A673 (cell line): ENCODE results near the gene DVL1. TPM values are rescaled to one million over a fixed set of nuclear protein-coding genes. Genes with fewer than 3 reads are reported as not detected.

ENCODE experiments used
- BruUV-seq: library from RNA; stranded (reverse); fragments of 400-500 nt; replicated peaks from 2 replicates; lab custom pipeline; 2021; lab: Mats Ljungman, UMichigan
- CTCF ChIA-PET: fragments of 300-600 bp; sonication (Branson Sonifier 250); formaldehyde crosslinking; loops from one replicate; lab custom pipeline; 2022; ENCODE audit warnings: antibody characterized with exemption; lab: Charles Lee
- POLR2A ChIA-PET: fragments of 300-600 bp; sonication (Branson Sonifier 250); formaldehyde crosslinking; loops from one replicate; lab custom pipeline; 2022; ENCODE audit warnings: antibody characterized with exemption; ENCODE audit not compliant: low non-redundant PET; lab: Charles Lee
- DNase-seq: peaks from one replicate; pipeline ENCODE4 v3.0.0-alpha.2; 2015; ENCODE audit warnings: low spot score
- H3K27ac ChIP-seq: fragments of 200-600 bp; sonication (generic); 2 replicates; pipeline ENCODE4 v1.5.1; 2016; ENCODE audit warnings: mixed run types, low read depth, mild to moderate bottlenecking, mixed read lengths, antibody characterized with exemption, low read length; ENCODE audit not compliant: poor library complexity, severe bottlenecking
- H3K27me3 ChIP-seq: fragments of 200-600 bp; sonication (generic); replicated peaks from 2 replicates; pipeline ENCODE4 v1.6.1; 2017; ENCODE audit warnings: mixed run types, low read depth, mild to moderate bottlenecking, mixed read lengths, antibody characterized with exemption, low read length; ENCODE audit not compliant: insufficient read depth, poor library complexity
- H3K36me3 ChIP-seq: fragments of 200-600 bp; sonication (generic); 2 replicates; pipeline ENCODE4 v1.6.1; 2016; ENCODE audit warnings: mixed run types, mild to moderate bottlenecking, mixed read lengths, antibody characterized with exemption, low read length; ENCODE audit not compliant: insufficient read depth, poor library complexity, severe bottlenecking
- H3K4me1 ChIP-seq: fragments of 200-600 bp; sonication (generic); 2 replicates; pipeline ENCODE4 v1.6.1; 2017; ENCODE audit warnings: mixed run types, mild to moderate bottlenecking, mixed read lengths, antibody characterized with exemption, low read length; ENCODE audit not compliant: insufficient read depth, poor library complexity, severe bottlenecking
- H3K4me3 ChIP-seq: fragments of 200-600 bp; sonication (generic); 2 replicates; pipeline ENCODE4 v1.5.1; 2016; ENCODE audit warnings: low read depth, mixed run types, mild to moderate bottlenecking, mixed read lengths, low read length; ENCODE audit not compliant: poor library complexity, severe bottlenecking
- H3K9me3 ChIP-seq: fragments of 200-600 bp; sonication (generic); 2 replicates; pipeline ENCODE4 v1.6.1; 2016; ENCODE audit warnings: mixed run types, low read depth, mild to moderate bottlenecking, mixed read lengths, antibody characterized with exemption, low read length; ENCODE audit not compliant: poor library complexity, severe bottlenecking
- CTCF ChIP-seq: fragments of 300-800, 200-600 bp; sonication (generic); conservative IDR thresholded peaks from 2 replicates; pipeline ENCODE4 v1.5.1; 2017; ENCODE audit warnings: low read depth, mild to moderate bottlenecking, antibody characterized with exemption, low read length, moderate library complexity, mixed read lengths
- EZH2 ChIP-seq: fragments of 200-600 bp; sonication (generic); IDR thresholded peaks from 2 replicates; pipeline ENCODE4 v1.6.1; 2017; ENCODE audit warnings: borderline replicate concordance, low read depth, mild to moderate bottlenecking, mixed read lengths, antibody characterized with exemption, low read length; ENCODE audit not compliant: poor library complexity, severe bottlenecking
- intact Hi-C: fragments of 100-400 bp; cut with micrococcal nuclease; formaldehyde crosslinking; loops from one replicate; pipeline ENCODE4 v1.10.0; 2022; ENCODE audit not compliant: unreplicated experiment
- total RNA-seq: library from RNA; stranded (reverse); gene quantifications from 2 replicates; pipeline ENCODE4 v1.2.3, GENCODE V29; 2021

The DVL1 gene
- total RNA-seq, 1 experiment from 2014 or later: 48.0 TPM

GRCh38 chr1:1304331-1305299 is 44.6 kb downstream of the DVL1 start:
- BruUV-seq: no TSS peak

GRCh38 chr1:1303736-1304135 is 45.5 kb downstream of the DVL1 start:
- H3K27me3 ChIP-seq: no peaks in the 10 kb centered on the region
- no peaks in the 10 kb centered on the region for H3K9me3 ChIP-seq
- POLR2A ChIA-PET: no interaction called here
- no TSS peak for BruUV-seq
- intact Hi-C loops: loop anchor here (10.0 kb wide), 1 partner anchor 279 kb away; the partner anchor contains the start of gene AGRN
- CTCF ChIA-PET: no interaction called here
- TF ChIP-seq CTCF (no peak), EZH2 (no peak)
- H3K36me3 ChIP-seq: no peaks in the 10 kb centered on the region
- no peak overlapping the region for H3K4me3 ChIP-seq
- peak overlapping the region; percentile 89 for H3K27ac ChIP-seq
- peaks cover 27% of the 10 kb centered on the region for H3K4me1 ChIP-seq
- DNase-seq: no peak

More at GRCh38 chr1:1304331-1305299, 44.6 kb downstream of the DVL1 start:
- DNase-seq: peak; percentile 93
- intact Hi-C loops: loop anchor here (5.0 to 10.0 kb wide), 2 partner anchors 182 to 280 kb away; partner anchors contain the start of gene AGRN
- peak overlapping the region; percentile 89 for H3K27ac ChIP-seq
- no peaks in the 10 kb centered on the region for H3K36me3 ChIP-seq
- ChIA-PET POLR2A (interaction anchor here (0.5 to 0.6 kb wide), 2 partner anchors 123 to 184 kb away, joined by 4 to 5 read pairs; no protein-coding TSS in a partner anchor), CTCF (interaction anchor here (0.6 to 1.0 kb wide), 3 partner anchors 182 to 605 kb away, joined by 3 to 5 read pairs (median 3); no protein-coding TSS in a partner anchor)
- H3K9me3 ChIP-seq: no peaks in the 10 kb centered on the region
- peaks cover 34% of the 10 kb centered on the region for H3K4me1 ChIP-seq
- no peaks in the 10 kb centered on the region for H3K27me3 ChIP-seq
- no peak for TF ChIP-seq EZH2
- TF ChIP-seq CTCF: no peak
- peak overlapping the region; percentile 88 for H3K4me3 ChIP-seq

GRCh38 chr1:1302951-1303509 is 46.2 kb downstream of the DVL1 start:
- intact Hi-C loops: loop anchor here (10.0 kb wide), 1 partner anchor 278 kb away; the partner anchor contains the start of gene AGRN
- BruUV-seq: no TSS peak

More at GRCh38 chr1:1302951-1303509, 46.2 kb downstream of the DVL1 start:
- ChIA-PET CTCF (no interaction called here), POLR2A (no interaction called here)
- H3K27me3 ChIP-seq: no peaks in the 10 kb centered on the region
- no peaks in the 10 kb centered on the region for H3K36me3 ChIP-seq
- DNase-seq: no peak
- H3K27ac ChIP-seq: peak overlapping the region; percentile 89
- TF ChIP-seq EZH2 (no peak), CTCF (no peak)
- no peak overlapping the region for H3K4me3 ChIP-seq
- peaks cover 27% of the 10 kb centered on the region for H3K4me1 ChIP-seq
- H3K9me3 ChIP-seq: no peaks in the 10 kb centered on the region
